B cell (primary cell): ENCODE results near the gene KRTAP2-3.

Source experiments
- CTCF ChIP-seq: fragments of 200-600 bp; IDR thresholded peaks from one replicate; pipeline ENCODE4 v1.8.0; 2022; ENCODE audit warnings: antibody characterized with exemption, mild to moderate bottlenecking
- EZH2 ChIP-seq: IDR thresholded peaks from 2 replicates; pipeline ENCODE4 v1.6.1; 2012; ENCODE audit warnings: borderline replicate concordance, low read depth, mild to moderate bottlenecking, moderate library complexity, low read length; ENCODE audit not compliant: insufficient read depth, poor library complexity, severe bottlenecking

- TF ChIP-seq CTCF, result no peak
- TF ChIP-seq EZH2, result no peak
Observed at GRCh38 chr17:41018541-41018940, 41.4 kb downstream of the KRTAP2-3 start.
